ENCODE results near the gene DVL2.
A peak's percentile ranks its signal among the peaks of the same experiment; 100 is the strongest.

Gene DVL2

GRCh38 chr17:7215136-7215638 is 19.1 kb downstream of the DVL2 start:
- H3K9ac ChIP-seq (ENCODE audit: low read length), result 0 out of 2 replicates have a peak overlapping the region, but pooled peaks have one; percentile 15
- peaks cover 5% of the 10 kb centered on the region; the same call in 1 of the 2 replicates for H3F3A ChIP-seq (ENCODE audit: insufficient read depth)
- H3K4me3 ChIP-seq (ENCODE audit: insufficient read depth, low read length, poor library complexity, severe bottlenecking), result no peak overlapping the region
- no peaks in the 10 kb centered on the region for H3K9me2 ChIP-seq (replicated peaks; ENCODE audit: insufficient read depth, low read length)
- no peaks in the 10 kb centered on the region for H3K9me3 ChIP-seq (ENCODE audit: insufficient read depth, low read length)
- no peak overlapping the region for H2AFZ ChIP-seq (ENCODE audit: low read depth, low read length, severe bottlenecking)
- no peaks in the 10 kb centered on the region for H3K79me2 ChIP-seq (ENCODE audit: insufficient read depth, low read length)
- no peaks in the 10 kb centered on the region for H3K27me3 ChIP-seq (ENCODE audit: low read length)
- H3K27ac ChIP-seq (ENCODE audit: low read depth, low read length), result no peak overlapping the region
- no peak for TF ChIP-seq EZH2phosphoT487 (conservative IDR thresholded peaks at IDR 0.05; ENCODE audit: low read length)
- TF ChIP-seq CTCF (IDR thresholded peaks at IDR 0.05; ENCODE audit: insufficient read depth, low read length, poor library complexity, severe bottlenecking), result no peak
- H3K4me2 ChIP-seq (ENCODE audit: low read depth, low read length, poor library complexity, severe bottlenecking), result peak overlapping the region; percentile 67
- H3K36me3 ChIP-seq (ENCODE audit: low read length), result no peaks in the 10 kb centered on the region
- no peaks in the 10 kb centered on the region for H4K20me1 ChIP-seq (ENCODE audit: low read depth, low read length)

GRCh38 chr17:7214300-7215135 is 19.8 kb downstream of the DVL2 start:
- Histone ChIP-seq H3K9me2 (replicated peaks; ENCODE audit: insufficient read depth, low read length) (no peaks in the 10 kb centered on the region), H3K9me3 (ENCODE audit: insufficient read depth, low read length) (no peaks in the 10 kb centered on the region), H3K4me3 (ENCODE audit: insufficient read depth, low read length, poor library complexity, severe bottlenecking) (peak overlapping the region; percentile 46), H3K9ac (ENCODE audit: low read length) (peak overlapping the region; percentile 15; the same call in 1 of the 2 replicates), H2AFZ (ENCODE audit: low read depth, low read length, severe bottlenecking) (peak overlapping the region; percentile 6), H3K36me3 (ENCODE audit: low read length) (no peaks in the 10 kb centered on the region), H3K27me3 (ENCODE audit: low read length) (no peaks in the 10 kb centered on the region), H3K79me2 (ENCODE audit: insufficient read depth, low read length) (no peaks in the 10 kb centered on the region), H3K27ac (ENCODE audit: low read depth, low read length) (no peak overlapping the region), H3F3A (ENCODE audit: insufficient read depth) (peaks cover 5% of the 10 kb centered on the region; the same call in 1 of the 2 replicates), H3K4me2 (ENCODE audit: low read depth, low read length, poor library complexity, severe bottlenecking) (peak overlapping the region; percentile 67), H4K20me1 (ENCODE audit: low read depth, low read length) (no peaks in the 10 kb centered on the region)
- TF ChIP-seq CTCF (IDR thresholded peaks at IDR 0.05; ENCODE audit: insufficient read depth, low read length, poor library complexity, severe bottlenecking) (no peak), EZH2phosphoT487 (conservative IDR thresholded peaks at IDR 0.05; ENCODE audit: low read length) (no peak)

- Histone ChIP-seq H4K20me1 (ENCODE audit: low read depth, low read length) (no peaks in the 10 kb centered on the region), H3K4me2 (ENCODE audit: low read depth, low read length, poor library complexity, severe bottlenecking) (peak overlapping the region; percentile 67), H3K79me2 (ENCODE audit: insufficient read depth, low read length) (no peaks in the 10 kb centered on the region), H3K27me3 (ENCODE audit: low read length) (no peaks in the 10 kb centered on the region), H3K4me3 (ENCODE audit: insufficient read depth, low read length, poor library complexity, severe bottlenecking) (peak overlapping the region; percentile 46), H3K9me3 (ENCODE audit: insufficient read depth, low read length) (no peaks in the 10 kb centered on the region), H3K9ac (ENCODE audit: low read length) (no peak overlapping the region), H3K9me2 (replicated peaks; ENCODE audit: insufficient read depth, low read length) (no peaks in the 10 kb centered on the region), H3K36me3 (ENCODE audit: low read length) (no peaks in the 10 kb centered on the region), H2AFZ (ENCODE audit: low read depth, low read length, severe bottlenecking) (no peak overlapping the region), H3F3A (ENCODE audit: insufficient read depth) (peaks cover 5% of the 10 kb centered on the region; the same call in 1 of the 2 replicates), H3K27ac (ENCODE audit: low read depth, low read length) (no peak overlapping the region)
- TF ChIP-seq CTCF (IDR thresholded peaks at IDR 0.05; ENCODE audit: insufficient read depth, low read length, poor library complexity, severe bottlenecking) (peak; percentile 29), EZH2phosphoT487 (conservative IDR thresholded peaks at IDR 0.05; ENCODE audit: low read length) (no peak)
Observed at GRCh38 chr17:7213895-7214299, 20.4 kb downstream of the DVL2 start.
